Stimulated activated CD8-positive, alpha-beta memory T cell treated with anti-CD3 and anti-CD28 coated beads, Interleukin-7, amount 100 ng/mL, for 24 hours (primary cell): ENCODE data around the gene YEATS2.
"Not testable (repeated sequence)": the region's sequence is repeated elsewhere in the genome, so short reads cannot be mapped to it uniquely, and the experiment has no call there.

Source experiments
- DNase-seq: peaks from one replicate; pipeline ENCODE4 v3.0.0-alpha.2; 2020; ENCODE audit warnings: low read depth

Gene YEATS2

GRCh38 chr3:183697610-183698317, at the start of gene YEATS2:
TSS of gene YEATS2 (plus strand) at chr3:183697797. CDS start at chr3:183715163, 17,366 bp downstream.
- peak; percentile 50 for DNase-seq

- DNase-seq = no peak
Observed at GRCh38 chr3:183650554-183650953, 47.0 kb upstream of the YEATS2 start.

GRCh38 chr3:183653209-183654064, 44.2 kb upstream of the YEATS2 start:
- DNase-seq = no peak

- no peak for DNase-seq
Observed at GRCh38 chr3:183654727-183655126, 42.9 kb upstream of the YEATS2 start.

- DNase-seq = no peak
Observed at GRCh38 chr3:183662099-183662498, 35.5 kb upstream of the YEATS2 start.

GRCh38 chr3:183664913-183665381, 32.6 kb upstream of the YEATS2 start:
- DNase-seq = no peak

GRCh38 chr3:183680061-183680460, 17.5 kb upstream of the YEATS2 start:
- no peak for DNase-seq

GRCh38 chr3:183687705-183688104, 9.9 kb upstream of the YEATS2 start:
- DNase-seq = no peak

GRCh38 chr3:183688874-183689273, 8.7 kb upstream of the YEATS2 start:
- DNase-seq = no peak

- DNase-seq = not testable (repeated sequence)
Observed at GRCh38 chr3:183689621-183690020, 8.0 kb upstream of the YEATS2 start.

GRCh38 chr3:183690402-183690995, 7.1 kb upstream of the YEATS2 start:
- no peak for DNase-seq

GRCh38 chr3:183692436-183692835, 5.2 kb upstream of the YEATS2 start:
- DNase-seq = no peak

GRCh38 chr3:183695569-183696364, 1.8 kb upstream of the YEATS2 start:
- DNase-seq = no peak

- no peak for DNase-seq
Observed at GRCh38 chr3:183697123-183697609, 431 bp upstream of the YEATS2 start.

GRCh38 chr3:183698318-183698751, 738 bp downstream of the YEATS2 start:
- DNase-seq = peak; percentile 4

- DNase-seq = no peak
Observed at GRCh38 chr3:183698756-183699155, 1.2 kb downstream of the YEATS2 start.

- no peak for DNase-seq
Observed at GRCh38 chr3:183699238-183699947, 1.8 kb downstream of the YEATS2 start.

- no peak for DNase-seq
Observed at GRCh38 chr3:183701744-183702143, 4.1 kb downstream of the YEATS2 start.

GRCh38 chr3:183703892-183704291, 6.3 kb downstream of the YEATS2 start:
- DNase-seq = not testable (repeated sequence)

- no peak for DNase-seq
Observed at GRCh38 chr3:183710231-183710630, 12.6 kb downstream of the YEATS2 start.

GRCh38 chr3:183711516-183711915, 13.9 kb downstream of the YEATS2 start:
- no peak for DNase-seq
